Neural progenitor cell (in vitro differentiated cells): ENCODE data around the gene MRPL53. TPM values are rescaled to one million over a fixed set of nuclear protein-coding genes. Genes with fewer than 3 reads are reported as not detected.

Source experiments
- DNase-seq: peaks from one replicate; pipeline ENCODE4 v3.0.0-alpha.2; 2016; ENCODE audit warnings: low spot score
- H2AFZ ChIP-seq: fragments of 200-600 bp; sonication (generic); replicated peaks from 2 replicates; pipeline ENCODE4 v1.6.1; 2016; ENCODE audit warnings: antibody characterized with exemption
- H3F3A ChIP-seq: fragments of 200-600 bp; sonication (generic); 2 replicates; pipeline ENCODE4 v1.6.1; 2016; ENCODE audit warnings: antibody characterized with exemption, low read depth
- H3K27ac ChIP-seq: fragments of 200-600 bp; sonication (generic); 2 replicates; pipeline ENCODE4 v1.5.1; 2016; ENCODE audit warnings: mild to moderate bottlenecking
- H3K27me3 ChIP-seq: fragments of 200-600 bp; sonication (generic); 2 replicates; pipeline ENCODE4 v1.6.1; 2016; ENCODE audit warnings: mild to moderate bottlenecking, moderate library complexity
- H3K36me3 ChIP-seq: fragments of 200-600 bp; sonication (generic); 2 replicates; pipeline ENCODE4 v1.5.1; 2016
- H3K4me1 ChIP-seq: fragments of 200-600 bp; sonication (generic); 2 replicates; pipeline ENCODE4 v1.6.1; 2016; ENCODE audit warnings: mixed run types
- H3K4me2 ChIP-seq: fragments of 200-600 bp; sonication (generic); 2 replicates; pipeline ENCODE4 v1.6.1; 2016
- H3K4me3 ChIP-seq: fragments of 200-600 bp; sonication (generic); 2 replicates; pipeline ENCODE4 v1.5.1; 2016
- H3K79me2 ChIP-seq: fragments of 200-600 bp; sonication (generic); 2 replicates; pipeline ENCODE4 v1.6.1; 2016; ENCODE audit warnings: low read depth
- H3K9ac ChIP-seq: fragments of 200-600 bp; sonication (generic); 2 replicates; pipeline ENCODE4 v1.6.1; 2016
- H3K9me3 ChIP-seq: fragments of 200-600 bp; sonication (generic); 2 replicates; pipeline ENCODE4 v1.5.1; 2016; ENCODE audit warnings: low read depth
- H4K20me1 ChIP-seq: fragments of 200-600 bp; sonication (generic); 2 replicates; pipeline ENCODE4 v1.6.1; 2016; ENCODE audit warnings: low read depth
- H3K27ac Mint-ChIP-seq: 3 replicates; pipeline ENCODE4 v1.8.0; 2021; ENCODE audit warnings: mixed read lengths
- H3K27me3 Mint-ChIP-seq: 2 replicates; pipeline ENCODE4 v1.8.0; 2022; ENCODE audit warnings: low read depth, mild to moderate bottlenecking, inconsistent platforms, moderate library complexity, mixed read lengths; ENCODE audit not compliant: insufficient read depth
- H3K36me3 Mint-ChIP-seq: 3 replicates; pipeline ENCODE4 v1.8.0; 2021; ENCODE audit warnings: mixed read lengths
- H3K4me1 Mint-ChIP-seq: 3 replicates; pipeline ENCODE4 v1.8.0; 2021; ENCODE audit warnings: mixed read lengths
- H3K4me3 Mint-ChIP-seq: 3 replicates; pipeline ENCODE4 v1.8.0; 2021; ENCODE audit warnings: mild to moderate bottlenecking, moderate library complexity, mixed read lengths
- H3K9me3 Mint-ChIP-seq: 3 replicates; pipeline ENCODE4 v1.8.0; 2020; ENCODE audit warnings: mixed read lengths
- CTCF ChIP-seq: fragments of 200-600 bp; sonication (generic); IDR thresholded peaks from 2 replicates; pipeline ENCODE4 v1.5.1; 2017; ENCODE audit warnings: antibody characterized with exemption, mild to moderate bottlenecking
- EZH2 ChIP-seq: fragments of 200-600 bp; sonication (generic); IDR thresholded peaks from 2 replicates; pipeline ENCODE4 v1.6.1; 2017; ENCODE audit warnings: antibody characterized with exemption, mild to moderate bottlenecking, moderate library complexity
- EZH2phosphoT487 ChIP-seq: fragments of 200-600 bp; sonication (generic); IDR thresholded peaks from 2 replicates; pipeline ENCODE4 v1.6.1; 2017; ENCODE audit warnings: antibody characterized with exemption
- total RNA-seq: library from RNA; depleted of rRNA; stranded (reverse); fragments of >200 nt; gene quantifications from 2 replicates; pipeline ENCODE4 v1.2.3, GENCODE V29; 2015; ENCODE audit warnings: low replicate concordance

Gene MRPL53
- total RNA-seq, 1 donor from 2014 or later = 9.8 TPM

DNA sequence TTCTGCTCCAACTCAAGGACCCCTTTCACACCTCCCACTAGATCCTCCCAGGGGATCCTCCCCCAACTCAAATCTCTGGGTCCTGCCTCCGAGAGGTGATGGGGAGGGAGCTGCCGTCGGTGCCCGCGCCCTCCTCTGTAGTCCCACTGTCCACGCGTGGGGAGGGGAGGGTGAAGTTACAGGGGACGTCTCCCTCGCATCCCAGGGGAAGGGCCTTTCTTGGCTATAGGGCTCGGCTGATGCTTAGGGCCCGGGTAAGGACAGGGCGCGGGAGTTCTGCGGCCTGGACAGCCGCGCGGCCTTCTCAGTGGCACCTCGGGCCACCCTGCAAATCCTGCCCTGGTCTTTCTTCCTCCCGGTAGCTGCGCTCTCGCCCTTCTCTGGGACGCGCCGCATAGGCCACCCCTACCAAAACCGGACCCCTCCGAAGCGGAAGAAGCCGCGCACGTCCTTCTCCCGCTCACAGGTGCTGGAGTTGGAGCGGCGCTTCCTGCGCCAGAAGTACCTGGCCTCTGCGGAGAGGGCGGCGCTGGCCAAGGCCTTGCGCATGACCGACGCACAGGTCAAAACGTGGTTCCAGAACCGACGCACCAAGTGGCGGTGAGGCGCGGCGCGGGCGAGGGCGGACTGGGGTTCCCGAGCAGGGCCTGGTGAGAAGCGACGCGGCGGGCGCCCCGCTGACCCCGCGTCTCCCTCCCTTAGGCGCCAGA lies 42.9 kb upstream of the MRPL53 start:
- H3K4me1 ChIP-seq = peaks cover 21% of the 10 kb centered on the region
- H3K27ac Mint-ChIP-seq = no peak overlapping the region
- H3F3A ChIP-seq = peaks cover 34% of the 10 kb centered on the region
- H3K4me2 ChIP-seq = peak overlapping the region; percentile 69
- peaks cover 100% of the 10 kb centered on the region for H3K27me3 ChIP-seq
- peaks cover 81% of the 10 kb centered on the region for H3K27me3 Mint-ChIP-seq
- peak overlapping the region; percentile 74 for H2AFZ ChIP-seq
- H4K20me1 ChIP-seq = peaks cover 26% of the 10 kb centered on the region
- TF ChIP-seq EZH2phosphoT487 (peak; percentile 96), EZH2 (peak; percentile 95), CTCF (no peak)
- H3K27ac ChIP-seq = no peak overlapping the region
- H3K9me3 Mint-ChIP-seq = peaks cover 10% of the 10 kb centered on the region
- no peak overlapping the region for H3K9ac ChIP-seq
- H3K36me3 Mint-ChIP-seq = peaks cover 5% of the 10 kb centered on the region
- no peaks in the 10 kb centered on the region for H3K9me3 ChIP-seq
- peaks cover 19% of the 10 kb centered on the region for H3K4me1 Mint-ChIP-seq
- DNase-seq = peak; percentile 55
- H3K4me3 ChIP-seq = peak overlapping the region; percentile 32
- peak overlapping the region; percentile 70 for H3K4me3 Mint-ChIP-seq
- H3K79me2 ChIP-seq = no peaks in the 10 kb centered on the region
- no peaks in the 10 kb centered on the region for H3K36me3 ChIP-seq

GRCh38 chr2:74514368-74515270 lies 42.1 kb upstream of the MRPL53 start, which contains the start of gene TLX2:
Gene TLX2 (plus strand): TSS chr2:74514450. CDS start chr2:74514807, 357 bp downstream.
- H3K27me3 Mint-ChIP-seq = peaks cover 79% of the 10 kb centered on the region
- H3K4me1 Mint-ChIP-seq = peaks cover 19% of the 10 kb centered on the region
- peak within 1 kb of the TSS; percentile 73 for H3K4me2 ChIP-seq
- peak; percentile 88 for TF ChIP-seq EZH2phosphoT487
- TF ChIP-seq CTCF = no peak
- peak; percentile 85 for TF ChIP-seq EZH2
- peaks cover 26% of the 10 kb centered on the region for H4K20me1 ChIP-seq
- H3K36me3 ChIP-seq = no peaks in the 10 kb centered on the region
- H3F3A ChIP-seq = peaks cover 41% of the 10 kb centered on the region
- no peak within 1 kb of the TSS for H2AFZ ChIP-seq
- DNase-seq = peak; percentile 66
- no peaks in the 10 kb centered on the region for H3K79me2 ChIP-seq
- H3K9me3 ChIP-seq = no peaks in the 10 kb centered on the region
- peak within 1 kb of the TSS; percentile 70 for H3K4me3 Mint-ChIP-seq
- H3K27ac Mint-ChIP-seq = no peak within 1 kb of the TSS
- H3K27ac ChIP-seq = no peak within 1 kb of the TSS
- H3K4me3 ChIP-seq = peak within 1 kb of the TSS; percentile 32
- peaks cover 21% of the 10 kb centered on the region for H3K4me1 ChIP-seq
- H3K36me3 Mint-ChIP-seq = peaks cover 5% of the 10 kb centered on the region
- H3K9ac ChIP-seq = no peak within 1 kb of the TSS
- peaks cover 100% of the 10 kb centered on the region for H3K27me3 ChIP-seq
- H3K9me3 Mint-ChIP-seq = peaks cover 10% of the 10 kb centered on the region

DNA sequence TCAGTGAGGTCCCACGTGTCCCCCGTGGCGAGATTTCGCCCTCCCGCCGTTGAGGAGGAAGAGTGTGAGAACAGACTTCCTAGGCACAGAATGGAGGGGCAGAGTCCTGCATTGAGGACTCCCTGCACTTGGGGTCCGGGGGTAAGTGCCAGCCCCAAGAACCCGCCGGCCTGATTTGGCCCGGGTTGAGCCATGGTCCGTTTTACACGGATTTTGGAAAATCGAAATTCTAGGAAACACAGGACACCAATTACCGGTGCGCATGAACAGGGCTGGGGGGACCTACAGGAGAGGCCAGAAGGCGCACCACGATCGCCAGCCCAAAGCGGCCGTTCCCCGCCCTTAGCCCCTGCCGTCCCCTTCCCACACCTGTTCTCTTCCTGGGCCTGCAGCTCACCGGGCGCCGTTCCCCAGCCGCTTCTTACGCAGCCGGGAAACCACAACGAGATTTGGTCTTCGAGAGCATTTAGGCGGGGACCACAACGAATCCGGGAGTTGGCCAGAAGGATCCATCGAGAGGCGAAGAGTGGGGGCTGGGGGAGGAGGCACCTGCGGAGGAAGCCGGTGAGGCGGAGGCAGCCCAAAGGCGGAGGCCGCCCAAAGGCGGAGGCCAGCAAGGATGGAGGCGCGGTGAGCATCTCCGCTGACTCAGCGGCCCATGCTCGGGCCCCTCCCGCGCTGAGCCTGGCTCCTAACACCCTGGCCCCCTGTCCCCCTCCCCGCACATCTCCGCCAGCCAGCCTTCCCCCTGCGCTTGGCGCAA lies 41.3 kb upstream of the MRPL53 start:
- Mint-ChIP-seq H3K27me3 (peaks cover 74% of the 10 kb centered on the region), H3K9me3 (peaks cover 10% of the 10 kb centered on the region), H3K4me1 (peaks cover 19% of the 10 kb centered on the region), H3K36me3 (peaks cover 5% of the 10 kb centered on the region), H3K27ac (no peak overlapping the region), H3K4me3 (peak overlapping the region; percentile 53)
- no peak overlapping the region for H3K27ac ChIP-seq
- no peak overlapping the region for H2AFZ ChIP-seq
- no peaks in the 10 kb centered on the region for H3K36me3 ChIP-seq
- no peaks in the 10 kb centered on the region for H3K79me2 ChIP-seq
- H4K20me1 ChIP-seq = peaks cover 26% of the 10 kb centered on the region
- H3K4me3 ChIP-seq = peak overlapping the region; percentile 32
- peaks cover 100% of the 10 kb centered on the region for H3K27me3 ChIP-seq
- peak; percentile 11 for TF ChIP-seq EZH2phosphoT487
- peak; percentile 74 for TF ChIP-seq EZH2
- TF ChIP-seq CTCF = no peak
- peaks cover 21% of the 10 kb centered on the region for H3K4me1 ChIP-seq
- peak; percentile 54 for DNase-seq
- H3K9ac ChIP-seq = no peak overlapping the region
- no peaks in the 10 kb centered on the region for H3K9me3 ChIP-seq
- H3K4me2 ChIP-seq = peak overlapping the region; percentile 73
- peaks cover 48% of the 10 kb centered on the region for H3F3A ChIP-seq
